Renal pelvis (tissue), 4 donors: ENCODE measurements around the gene LDB2. TPM values are rescaled to one million over a fixed set of nuclear protein-coding genes. Genes with fewer than 3 reads are reported as not detected.
"Not testable (repeated sequence)": the region's sequence is repeated elsewhere in the genome, so short reads cannot be mapped to it uniquely, and the experiment has no call there.

Experiments used
- DNase-seq: peaks from one replicate; pipeline ENCODE4 v3.0.0-alpha.2; 2013
- polyA plus RNA-seq, 3 donors: library from polyadenylated mRNA; unstranded; fragments of 120-200 nt; gene quantifications; one replicate each; pipeline ENCODE4 v1.2.1, GENCODE V29; 2013; ENCODE audit not compliant: insufficient read length in 3 of 3

LDB2 gene
- polyA plus RNA-seq, 3 donors = 72.0 to 79.8 (median 78.2) TPM

- DNase-seq = no peak
Measured at GRCh38 chr4:16572161-16572560, 326.3 kb downstream of the LDB2 start.

DNA sequence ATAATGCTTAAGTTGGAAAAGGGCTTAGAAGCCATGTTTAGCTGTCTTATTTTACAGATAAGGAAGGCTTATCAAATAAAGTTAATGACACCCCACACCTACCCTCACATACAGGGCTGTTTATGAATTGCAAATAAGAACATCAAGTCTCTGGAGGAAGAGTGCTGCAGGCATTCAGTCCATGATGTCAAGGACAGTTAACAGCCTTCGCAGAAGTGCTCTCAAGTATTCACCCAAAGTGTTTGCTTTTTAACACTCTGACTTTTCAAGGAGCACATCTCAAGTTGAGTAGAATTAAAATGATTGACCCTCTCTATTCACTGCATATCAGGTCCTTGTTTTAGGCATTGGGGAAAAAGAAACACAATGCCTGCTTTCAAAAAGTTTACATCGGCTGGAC is 328.7 kb downstream of the LDB2 start:
- no peak for DNase-seq

DNA sequence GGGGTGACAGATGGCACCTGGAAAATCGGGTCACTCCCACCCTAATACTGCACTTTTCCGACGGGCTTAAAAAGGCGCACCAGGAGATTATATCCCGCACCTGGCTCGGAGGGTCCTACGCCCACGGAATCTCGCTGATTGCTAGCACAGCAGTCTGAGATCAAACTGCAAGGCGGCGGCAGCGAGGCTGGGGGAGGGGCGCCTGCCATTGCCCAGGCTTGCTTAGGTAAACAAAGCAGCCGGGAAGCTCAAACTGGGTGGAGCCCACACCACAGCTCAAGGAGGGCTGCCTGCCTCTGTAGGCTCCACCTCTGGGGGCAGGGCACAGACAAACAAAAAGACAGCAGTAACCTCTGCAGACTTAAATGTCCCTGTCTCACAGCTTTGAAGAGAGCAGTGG is 341.1 kb downstream of the LDB2 start:
- not testable (repeated sequence) for DNase-seq

- no peak for DNase-seq
Measured at GRCh38 chr4:16555156-16555555, 343.3 kb downstream of the LDB2 start.

- no peak for DNase-seq
Measured at GRCh38 chr4:16550531-16550930, 347.9 kb downstream of the LDB2 start.

GRCh38 chr4:16545656-16546055 is 352.8 kb downstream of the LDB2 start:
- DNase-seq = no peak

GRCh38 chr4:16544869-16545268 is 353.6 kb downstream of the LDB2 start:
- no peak for DNase-seq

- DNase-seq = peak; percentile 56
Measured at GRCh38 chr4:16544251-16544721, 354.2 kb downstream of the LDB2 start.

DNA sequence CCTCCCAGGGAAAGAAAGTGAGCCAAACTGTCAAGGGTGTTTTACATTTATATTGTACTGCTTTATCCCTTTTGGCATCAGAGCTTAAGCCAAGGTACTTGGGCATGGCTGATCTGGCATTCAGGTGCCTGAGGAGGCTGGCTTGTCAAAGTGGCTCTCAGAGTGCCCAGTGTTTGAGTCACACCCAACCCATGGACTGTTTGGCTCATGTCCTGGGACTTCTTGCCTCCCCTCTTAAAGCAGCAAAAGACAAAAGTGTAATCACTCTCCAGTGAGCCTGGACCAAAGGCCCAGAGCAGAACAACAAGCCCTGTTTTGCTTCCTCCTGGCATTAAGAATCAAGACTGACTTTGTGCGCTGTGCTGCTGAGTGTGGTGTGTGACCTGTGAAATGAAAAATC is 360.5 kb downstream of the LDB2 start:
- DNase-seq = no peak

DNA sequence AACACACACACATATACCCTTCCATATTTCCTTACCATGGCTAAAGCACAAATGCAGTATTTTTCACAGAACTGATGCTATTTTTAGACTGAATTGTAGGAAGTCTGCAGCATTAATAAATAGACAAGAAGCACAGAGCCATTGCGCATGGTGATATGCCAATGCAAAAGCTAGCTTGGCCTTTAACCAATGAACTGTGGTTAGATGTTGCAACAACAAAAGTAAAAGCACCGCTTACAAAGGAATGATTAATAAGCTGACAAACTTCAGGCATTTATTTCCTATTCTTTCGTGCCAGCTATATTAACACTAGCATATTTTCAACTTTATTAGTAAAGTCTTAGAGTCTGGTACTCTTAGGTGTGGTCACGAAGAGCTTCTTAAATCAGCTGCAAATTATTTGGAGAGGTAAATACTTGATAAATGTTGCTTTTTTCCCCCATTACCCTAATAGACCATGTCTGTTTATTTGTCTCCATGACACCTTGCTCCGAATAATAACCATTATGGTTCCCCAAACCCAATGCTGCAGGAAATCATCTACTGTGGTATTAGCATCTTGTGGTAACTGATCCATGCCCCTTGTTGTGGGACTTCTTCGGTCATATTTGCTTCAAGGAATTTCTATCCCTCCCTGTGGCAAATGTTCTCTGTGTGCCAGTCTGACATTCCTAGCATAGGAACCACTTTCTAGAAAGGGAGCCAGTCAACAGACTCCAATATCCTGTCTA is 366.0 kb downstream of the LDB2 start:
- no peak for DNase-seq

GRCh38 chr4:16530688-16531635 is 367.5 kb downstream of the LDB2 start:
- DNase-seq = no peak

GRCh38 chr4:16524911-16525554 is 373.4 kb downstream of the LDB2 start:
- no peak for DNase-seq

GRCh38 chr4:16524406-16524805 is 374.0 kb downstream of the LDB2 start:
- no peak for DNase-seq

DNA sequence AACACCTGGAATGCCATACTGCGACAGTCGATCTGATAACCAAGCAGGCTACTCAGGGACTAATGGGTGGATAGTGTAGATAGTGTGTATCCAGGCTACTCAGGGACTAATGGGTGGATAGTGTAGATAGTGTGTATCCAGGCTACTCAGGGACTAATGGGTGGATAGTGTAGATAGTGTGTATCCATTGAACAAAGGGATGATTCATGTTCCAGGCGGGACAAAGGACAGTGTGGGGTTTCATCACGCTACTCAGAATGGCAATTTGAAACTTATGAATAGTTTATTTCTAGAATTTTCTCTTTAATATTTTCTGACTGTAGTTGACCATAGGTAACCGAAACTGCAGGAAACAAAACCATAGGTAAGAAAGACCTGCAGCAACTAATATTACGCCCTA is 374.9 kb downstream of the LDB2 start:
- not testable (repeated sequence) for DNase-seq

- DNase-seq = no peak
Measured at GRCh38 chr4:16521156-16521915, 377.1 kb downstream of the LDB2 start.

GRCh38 chr4:16516796-16517439 is 381.5 kb downstream of the LDB2 start:
- peak; percentile 45 for DNase-seq

DNA sequence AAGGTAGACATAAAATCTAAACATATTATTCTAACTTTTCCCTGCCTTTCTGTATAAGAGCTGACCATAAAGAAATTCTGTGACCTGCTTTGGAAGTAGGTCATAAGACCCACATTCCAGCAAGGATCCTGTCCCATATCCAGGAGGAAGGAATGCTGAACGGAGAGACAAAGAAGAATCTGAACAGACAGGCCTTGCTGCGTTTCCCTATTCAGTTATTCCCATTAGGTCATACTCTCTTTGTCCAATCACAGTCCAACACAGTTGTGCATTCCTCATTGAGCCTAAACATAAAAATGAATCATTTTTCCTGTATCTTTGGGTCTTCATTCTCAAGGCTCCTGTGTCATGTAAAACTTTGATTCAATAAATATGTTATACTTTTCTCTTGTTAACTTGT is 384.6 kb downstream of the LDB2 start:
- no peak for DNase-seq

DNA sequence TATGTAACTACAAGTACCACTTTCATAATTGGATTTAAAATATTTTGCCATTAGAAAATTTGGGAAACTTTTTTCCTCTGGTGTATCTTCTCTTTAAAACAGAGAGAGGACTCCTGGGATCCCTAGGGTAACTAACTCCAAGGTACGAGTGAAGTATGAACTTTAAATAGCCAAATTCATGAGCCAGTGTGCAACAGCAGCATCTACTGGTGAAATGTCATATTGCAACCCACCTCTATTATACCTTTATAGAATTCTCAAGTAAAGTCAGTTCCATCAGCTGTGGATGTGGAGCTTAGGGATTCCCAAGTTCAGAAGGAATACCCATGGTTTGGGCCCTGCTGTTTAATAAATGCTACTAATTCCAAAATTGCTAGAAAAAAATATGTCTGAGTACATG is 389.5 kb downstream of the LDB2 start:
- DNase-seq = no peak

GRCh38 chr4:16505726-16506125 is 392.7 kb downstream of the LDB2 start:
- no peak for DNase-seq

GRCh38 chr4:16505267-16505666 is 393.2 kb downstream of the LDB2 start:
- DNase-seq = no peak
